Right cardiac atrium (tissue), 5 donors: Measurements from ENCODE around the gene ZNF764. TPM values are rescaled to one million over a fixed set of nuclear protein-coding genes. Genes with fewer than 3 reads are reported as not detected.

ENCODE experiments used
- ATAC-seq, 2 donors: fragments of 200-7000 bp; cut with Tn5 transposase; one replicate each; pipeline versions ENCODE4 v1.8.0 to v1.9.1; 2020; ENCODE audit warnings: moderate library complexity in 2 of 2, mild to moderate bottlenecking in 1 of 2
- DNase-seq, 3 donors: peaks; one replicate each; pipeline ENCODE4 v3.0.0-alpha.2; 2020
- H3K27ac ChIP-seq: one replicate; pipeline ENCODE4 v1.5.1; 2013; ENCODE audit warnings: mild to moderate bottlenecking, low read length, control low read depth, moderate library complexity
- H3K27me3 ChIP-seq: one replicate; pipeline ENCODE4 v1.6.1; 2013; ENCODE audit not compliant: control insufficient read depth, insufficient read depth
- H3K4me1 ChIP-seq: one replicate; pipeline ENCODE4 v1.6.1; 2013; ENCODE audit warnings: low read length; ENCODE audit not compliant: control insufficient read depth, insufficient read depth
- H3K4me3 ChIP-seq: one replicate; pipeline ENCODE4 v1.5.1; 2013; ENCODE audit warnings: low read length, control low read depth
- H3K9me3 ChIP-seq: one replicate; pipeline ENCODE4 v1.6.1; 2013; ENCODE audit warnings: low read length; ENCODE audit not compliant: control insufficient read depth
- WGBS: extraction: QIAGEN DNeasy Blood & Tissue Kit; methylation state at CpG from one replicate; pipeline ENCODE4 v1.1.7; 2013; 5-methylcytosine and 5-hydroxymethylcytosine counted together
- intact Hi-C, 4 donors: fragments of 100-400 bp; cut with DNase I; formaldehyde crosslinking; loops; one replicate each; pipeline versions ENCODE4 v1.11.0 to v1.14.0; 2022 to 2023
- polyA plus RNA-seq: library from polyadenylated mRNA; stranded (reverse); fragments of 200-250 nt; gene quantifications from one replicate; pipeline ENCODE4 v1.2.3, GENCODE V29; 2013
- total RNA-seq, 4 donors: library from RNA; stranded (reverse); fragmentation: NEBNext Ultra II Directional; extraction: Animal tissue kit (Norgen Biotek cat#: 25700); gene quantifications; one replicate each; pipeline ENCODE4 v1.2.1, GENCODE V29; 2021
- donor health status: healthy with polysubstance abuse.
- donor health status: DM: no; HTN: yes; CAD: no.
- donor health status: DM: no; HTN: no; CAD: no.
- donor health status: DM: no; HTN: yes; CAD: no; lungs with severe emphysema.
- donor health status: DM: yes; HTN: yes; CAD: no.

ZNF764 gene
- total and polyA plus RNA-seq, 5 donors, result 7.0 to 12.5 (median 12.2) TPM

- Histone ChIP-seq H3K4me1 (peaks cover 4% of the 10 kb centered on the region), H3K27ac (peak within 1 kb of the TSS; percentile 97), H3K27me3 (no peaks in the 10 kb centered on the region), H3K9me3 (no peaks in the 10 kb centered on the region), H3K4me3 (peak within 1 kb of the TSS; percentile 65)
- under 1% methylated on average over 70 of the region's 70 CpGs for WGBS
- ATAC-seq (peak; percentile 92 to 94), DNase-seq (peak; percentile 93 to 98 (median 97))
- intact Hi-C loops, result loop anchor here in 3 of 4 donors (1.0 to 10.0 kb wide), 3 partner anchors 24 to 90 kb away; partner anchors contain the start of genes SEPHS2 (in 1 of the 3), ZNF764 (in 1 of the 3) and ZNF785 (in 1 of the 3)
Observed at GRCh38 chr16:30534368-30535105, 23.6 kb downstream of the ZNF764 start, which contains the start of gene ZNF747. ZNF747 (minus strand) TSS chr16:30534858; CDS start chr16:30534679, 179 bp downstream.

DNA sequence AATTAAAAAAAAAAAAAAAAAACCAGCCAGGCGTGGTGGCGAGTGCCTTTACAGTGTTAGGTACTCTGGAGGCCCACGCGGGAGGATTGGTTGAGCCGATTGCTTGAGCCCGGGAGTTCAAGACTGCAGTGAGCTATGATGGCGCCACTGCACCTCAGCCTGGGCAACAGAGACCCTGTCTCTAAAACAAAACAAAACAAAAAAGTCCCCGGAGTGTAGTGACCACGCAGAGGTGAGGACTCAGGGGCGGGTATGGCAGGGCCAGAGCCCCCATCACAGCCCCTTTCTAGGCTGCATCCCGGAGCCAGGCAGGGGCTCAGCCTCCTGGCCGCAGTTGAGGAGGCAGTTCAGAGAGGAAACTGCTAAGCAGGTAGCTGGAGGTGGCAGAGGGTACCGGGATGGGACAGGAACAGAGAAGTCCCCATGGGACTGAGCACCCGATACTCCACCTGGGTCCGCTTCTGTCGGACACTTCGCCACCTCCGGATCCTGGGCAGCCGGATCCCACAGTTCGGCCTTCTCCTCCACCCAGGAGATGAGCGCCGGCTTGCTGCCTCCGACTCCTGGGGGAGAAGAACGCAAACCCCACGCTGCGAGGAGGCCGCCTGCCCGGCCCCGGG, 24.3 kb downstream of the ZNF764 start:
- Histone ChIP-seq H3K4me1 (peaks cover 4% of the 10 kb centered on the region), H3K4me3 (peak overlapping the region; percentile 65), H3K27me3 (no peaks in the 10 kb centered on the region), H3K27ac (peak overlapping the region; percentile 97), H3K9me3 (no peaks in the 10 kb centered on the region)
- WGBS, result 17% methylated on average over 29 of the region's 29 CpGs
- DNase-seq, result peak in 1 of 3 donors; percentile 33
- intact Hi-C loops, result loop anchor here in 2 of 4 donors (10.0 kb wide), 2 partner anchors 51 to 89 kb away; partner anchors contain the start of genes SEPHS2 (in 1 of the 2) and ZNF785 (in 1 of the 2)
- peak in 1 of 2 donors; percentile 6 for ATAC-seq

GRCh38 chr16:30533146-30533522, 25.0 kb downstream of the ZNF764 start:
- no peak for ATAC-seq

DNA sequence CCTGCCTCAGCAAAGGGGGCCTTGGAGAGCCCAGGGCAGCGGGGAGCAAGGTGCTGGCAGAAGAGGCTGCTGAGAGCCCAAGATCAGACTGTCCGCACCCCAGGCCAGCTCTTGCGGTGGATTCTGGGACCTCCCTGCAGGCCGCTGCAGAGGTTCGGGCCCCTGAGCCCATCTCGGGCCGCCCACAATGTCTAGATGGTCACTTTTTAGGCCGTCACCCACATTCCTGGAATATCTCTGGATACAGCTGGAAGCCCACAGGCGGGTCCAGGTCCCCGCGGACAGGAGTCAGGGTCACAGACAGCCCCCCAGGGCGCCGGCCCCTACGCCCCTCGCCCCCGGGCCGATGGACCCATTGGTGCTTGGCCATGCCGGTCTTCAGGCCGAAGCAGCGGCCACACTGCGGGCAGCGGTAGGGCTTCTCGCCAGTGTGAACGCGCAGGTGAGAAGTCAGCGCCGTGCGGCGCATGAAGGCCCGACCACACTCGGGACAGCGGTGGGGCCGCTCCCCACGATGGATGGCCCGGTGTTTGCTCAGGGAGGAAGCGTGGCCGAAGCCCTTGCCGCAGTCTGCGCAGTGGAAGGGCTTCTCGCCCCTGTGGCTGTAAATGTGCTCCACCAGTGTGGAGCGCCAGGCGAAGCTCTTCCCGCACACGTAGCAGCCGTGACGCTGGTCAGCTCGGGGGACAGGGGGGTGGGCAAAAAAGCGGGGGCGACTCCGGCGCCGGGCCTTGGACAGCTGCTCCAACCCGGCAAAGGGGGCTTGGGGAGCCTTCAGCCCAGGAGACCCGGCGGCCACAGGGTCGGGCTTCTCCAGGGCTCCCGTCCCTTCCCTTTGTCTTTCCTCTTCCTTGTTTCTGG, 25.7 kb downstream of the ZNF764 start:
- Histone ChIP-seq H3K27me3 (no peaks in the 10 kb centered on the region), H3K4me3 (no peak overlapping the region), H3K9me3 (no peaks in the 10 kb centered on the region), H3K4me1 (peaks cover 4% of the 10 kb centered on the region), H3K27ac (no peak overlapping the region)
- no peak for DNase-seq
- WGBS, result 92% methylated on average over 57 of the region's 57 CpGs
- ATAC-seq, result no peak
- intact Hi-C loops, result loop anchor here in 2 of 4 donors (10.0 kb wide), 2 partner anchors 52 to 88 kb away; partner anchors contain the start of genes SEPHS2 (in 1 of the 2) and ZNF785 (in 1 of the 2)

More at GRCh38 chr16:30533146-30533522, 25.0 kb downstream of the ZNF764 start:
- no peak overlapping the region for H3K4me3 ChIP-seq
- WGBS, result 62% methylated on average over 11 of the region's 11 CpGs
- no peaks in the 10 kb centered on the region for H3K9me3 ChIP-seq
- peaks cover 4% of the 10 kb centered on the region for H3K4me1 ChIP-seq
- H3K27ac ChIP-seq, result no peak overlapping the region
- intact Hi-C loops, result loop anchor here in 2 of 4 donors (10.0 kb wide), 2 partner anchors 52 to 88 kb away; partner anchors contain the start of genes SEPHS2 (in 1 of the 2) and ZNF785 (in 1 of the 2)
- no peak for DNase-seq
- H3K27me3 ChIP-seq, result no peaks in the 10 kb centered on the region

- Histone ChIP-seq H3K4me3 (no peak overlapping the region), H3K4me1 (peaks cover 4% of the 10 kb centered on the region), H3K27ac (no peak overlapping the region), H3K9me3 (no peaks in the 10 kb centered on the region), H3K27me3 (no peaks in the 10 kb centered on the region)
- ATAC-seq, result no peak
- intact Hi-C loops, result loop anchor here in 2 of 4 donors (10.0 kb wide), 2 partner anchors 54 to 86 kb away; partner anchors contain the start of genes SEPHS2 (in 1 of the 2) and ZNF785 (in 1 of the 2)
- no peak for DNase-seq
- 85% methylated on average over 13 of the region's 13 CpGs for WGBS
Observed at GRCh38 chr16:30530163-30531037, 27.8 kb downstream of the ZNF764 start.

DNA sequence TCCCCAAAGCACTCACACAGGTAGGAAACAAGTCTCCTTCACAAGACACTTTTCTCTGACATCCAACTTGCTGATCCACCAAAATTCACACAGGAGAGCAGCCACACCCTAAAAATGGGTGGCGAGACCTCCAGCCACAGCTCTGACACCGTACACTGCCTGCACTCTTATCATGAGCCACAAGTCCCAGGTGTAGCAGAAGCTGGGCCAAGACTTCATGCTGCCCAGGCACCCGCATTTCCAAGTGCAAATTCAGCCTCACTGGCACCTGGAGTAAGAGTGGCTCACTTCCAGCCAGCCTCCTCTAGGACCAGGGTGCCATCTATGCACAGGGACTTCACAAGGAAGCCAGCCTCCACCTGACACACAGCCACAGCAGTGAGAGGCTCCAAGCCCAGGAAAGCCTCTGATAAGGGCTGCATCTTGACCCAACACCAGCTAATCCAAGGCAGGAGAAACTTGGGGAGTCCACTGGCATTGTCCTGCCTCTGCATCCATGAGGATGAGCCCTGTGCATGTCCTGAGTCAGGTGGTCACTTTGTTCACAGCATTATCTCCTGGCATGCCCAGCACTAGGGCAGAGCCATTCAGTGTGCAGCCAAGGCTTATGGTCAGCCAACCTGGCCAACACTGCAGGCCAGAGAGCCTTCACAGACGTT, 29.2 kb downstream of the ZNF764 start:
- 72% methylated on average over 4 of the region's 4 CpGs for WGBS
- no peak overlapping the region for H3K27ac ChIP-seq
- no peak for ATAC-seq
- DNase-seq, result no peak
- H3K4me1 ChIP-seq, result peaks cover 2% of the 10 kb centered on the region
- no peaks in the 10 kb centered on the region for H3K27me3 ChIP-seq
- no peaks in the 10 kb centered on the region for H3K9me3 ChIP-seq
- H3K4me3 ChIP-seq, result no peak overlapping the region
- intact Hi-C loops, result loop anchor here in 1 of 4 donors (10.0 kb wide), 1 partner anchor 84 kb away; the partner anchor contains the start of gene SEPHS2

GRCh38 chr16:30527635-30528178, 30.5 kb downstream of the ZNF764 start:
- no peak for ATAC-seq

GRCh38 chr16:30526823-30527634, 31.1 kb downstream of the ZNF764 start:
- no peaks in the 10 kb centered on the region for H3K9me3 ChIP-seq
- intact Hi-C loops, result loop anchor here in 1 of 4 donors (10.0 kb wide), 1 partner anchor 82 kb away; the partner anchor contains the start of gene SEPHS2
- peak; percentile 99 to 100 (median 100) for DNase-seq
- peak overlapping the region; percentile 99 for H3K27ac ChIP-seq
- peak; percentile 95 to 96 for ATAC-seq
- H3K27me3 ChIP-seq, result no peaks in the 10 kb centered on the region
- H3K4me3 ChIP-seq, result peak overlapping the region; percentile 87
- WGBS, result under 1% methylated on average over 78 of the region's 79 CpGs
- H3K4me1 ChIP-seq, result peaks cover 2% of the 10 kb centered on the region

More at GRCh38 chr16:30527635-30528178, 30.5 kb downstream of the ZNF764 start:
- no peaks in the 10 kb centered on the region for H3K4me1 ChIP-seq
- H3K9me3 ChIP-seq, result no peaks in the 10 kb centered on the region
- H3K27me3 ChIP-seq, result no peaks in the 10 kb centered on the region
- intact Hi-C loops, result loop anchor here in 1 of 4 donors (10.0 kb wide), 1 partner anchor 83 kb away; the partner anchor contains the start of gene SEPHS2
- 14% methylated on average over 14 of the region's 14 CpGs for WGBS
- DNase-seq, result no peak
- no peak overlapping the region for H3K4me3 ChIP-seq
- peak overlapping the region; percentile 75 for H3K27ac ChIP-seq
